GM23248 (cell line): ENCODE measurements around the gene EPN3. TPM values are rescaled to one million over a fixed set of nuclear protein-coding genes. Genes with fewer than 3 reads are reported as not detected.

Source experiments
- DNase-seq: peaks from one replicate; pipeline ENCODE4 v3.0.0-alpha.2; 2015
- H2AFZ ChIP-seq: fragments of 200-600 bp; sonication (generic); 2 replicates; pipeline ENCODE4 v1.6.1; 2016; ENCODE audit warnings: antibody characterized with exemption
- H3F3A ChIP-seq: fragments of 200-600 bp; sonication (generic); 2 replicates; pipeline ENCODE4 v1.6.1; 2016; ENCODE audit warnings: mild to moderate bottlenecking, antibody characterized with exemption, mixed run types; ENCODE audit not compliant: insufficient read depth
- H3K27ac ChIP-seq: fragments of 200-600 bp; sonication (generic); 2 replicates; pipeline ENCODE4 v1.5.1; 2016; ENCODE audit warnings: mild to moderate bottlenecking
- H3K27me3 ChIP-seq: fragments of 200-600 bp; sonication (generic); replicated peaks from 2 replicates; pipeline ENCODE4 v1.6.1; 2016; ENCODE audit warnings: mild to moderate bottlenecking; ENCODE audit not compliant: insufficient read depth
- H3K36me3 ChIP-seq: fragments of 200-600 bp; sonication (generic); 2 replicates; pipeline ENCODE4 v1.6.1; 2016; ENCODE audit warnings: low read depth, mild to moderate bottlenecking
- H3K4me1 ChIP-seq: fragments of 200-600 bp; sonication (generic); 2 replicates; pipeline ENCODE4 v1.6.1; 2016; ENCODE audit warnings: mild to moderate bottlenecking; ENCODE audit not compliant: insufficient read depth
- H3K4me2 ChIP-seq: fragments of 200-600 bp; sonication (generic); one replicate; pipeline ENCODE4 v1.6.1; 2016; ENCODE audit warnings: mild to moderate bottlenecking; ENCODE audit not compliant: unreplicated experiment
- H3K4me3 ChIP-seq: fragments of 200-600 bp; sonication (generic); 2 replicates; pipeline ENCODE4 v1.5.1; 2016; ENCODE audit warnings: mild to moderate bottlenecking
- H3K79me2 ChIP-seq: fragments of 200-600 bp; sonication (generic); 2 replicates; pipeline ENCODE4 v1.6.1; 2016; ENCODE audit warnings: mild to moderate bottlenecking; ENCODE audit not compliant: insufficient read depth
- H3K9ac ChIP-seq: fragments of 200-600 bp; sonication (generic); 2 replicates; pipeline ENCODE4 v1.6.1; 2016; ENCODE audit warnings: mild to moderate bottlenecking
- H3K9me2 ChIP-seq: fragments of 200-600 bp; sonication (generic); 2 replicates; pipeline ENCODE4 v1.6.1; 2016; ENCODE audit warnings: mixed run types, mild to moderate bottlenecking, moderate library complexity; ENCODE audit not compliant: insufficient read depth
- H3K9me3 ChIP-seq: fragments of 200-600 bp; sonication (generic); one replicate; pipeline ENCODE4 v1.6.1; 2017; ENCODE audit warnings: low read depth
- H4K20me1 ChIP-seq: fragments of 200-600 bp; sonication (generic); 2 replicates; pipeline ENCODE4 v1.6.0; 2016; ENCODE audit not compliant: insufficient read depth
- EZH2 ChIP-seq: fragments of 200-600 bp; sonication (generic); IDR thresholded peaks from 2 replicates; pipeline ENCODE4 v1.6.1; 2018; ENCODE audit warnings: antibody characterized with exemption, mild to moderate bottlenecking; ENCODE audit not compliant: insufficient read depth, poor library complexity, severe bottlenecking
- EZH2phosphoT487 ChIP-seq: fragments of 200-600 bp; sonication (generic); IDR thresholded peaks from 2 replicates; pipeline ENCODE4 v1.6.1; 2018; ENCODE audit warnings: antibody characterized with exemption, moderate library complexity, mild to moderate bottlenecking, low read depth; ENCODE audit not compliant: insufficient read depth
- WGBS, 2 experiments: methylation state at CpG; one replicate each; pipeline ENCODE4 v1.1.6; 2015 to 2017; ENCODE audit warnings: low lambda C conversion rate in 2 of 2, low coverage in 1 of 2; ENCODE audit errors: missing lambda C conversion rate in 2 of 2; 5-methylcytosine and 5-hydroxymethylcytosine counted together
- in situ Hi-C: fragments of 300-500 bp; cut with MboI; formaldehyde crosslinking; loops from 2 replicates; pipeline ENCODE4 v1.15.0; 2020
- polyA plus RNA-seq: library from polyadenylated mRNA; unstranded; fragments of >200 nt; fragmentation: Nextera tagmentation; extraction: Ambion mirVana; gene quantifications from 2 replicates; pipeline ENCODE4 v1.2.1, GENCODE V29; 2016
- total RNA-seq: library from RNA; depleted of rRNA; stranded (reverse); fragments of >200 nt; shearing (Covaris generic); gene quantifications from 2 replicates; pipeline ENCODE4 v1.2.3, GENCODE V29; 2014

The EPN3 gene
- total and polyA plus RNA-seq, 2 experiments from 2014 or later, result not detected

GRCh38 chr17:50570032-50570431 lies 37.5 kb downstream of the EPN3 start:
- no peak overlapping the region for H3K4me2 ChIP-seq
- H2AFZ ChIP-seq, result no peak overlapping the region
- H3K4me3 ChIP-seq, result no peak overlapping the region
- H4K20me1 ChIP-seq, result no peaks in the 10 kb centered on the region
- in situ Hi-C loops, result no loop called here
- no peak overlapping the region for H3K9ac ChIP-seq
- 0 out of 2 replicates have a peak, but pooled peaks cover 4% of the 10 kb centered on the region for H3K4me1 ChIP-seq
- no peak for DNase-seq
- TF ChIP-seq EZH2 (no peak), EZH2phosphoT487 (no peak)
- no peaks in the 10 kb centered on the region for H3K79me2 ChIP-seq
- H3K36me3 ChIP-seq, result no peaks in the 10 kb centered on the region
- no peaks in the 10 kb centered on the region for H3K9me2 ChIP-seq
- H3K27me3 ChIP-seq, result no peaks in the 10 kb centered on the region
- no peaks in the 10 kb centered on the region for H3K9me3 ChIP-seq
- no peak overlapping the region for H3K27ac ChIP-seq
- 93% methylated on average over 8 of the region's 8 CpGs for WGBS, 2 experiments
- no peaks in the 10 kb centered on the region; the same call in 1 of the 2 replicates for H3F3A ChIP-seq

GRCh38 chr17:50570528-50570927 lies 38.0 kb downstream of the EPN3 start:
- no peaks in the 10 kb centered on the region for H3K27me3 ChIP-seq
- no peak for TF ChIP-seq EZH2phosphoT487
- TF ChIP-seq EZH2, result no peak

GRCh38 chr17:50571681-50572080 lies 39.1 kb downstream of the EPN3 start:
- H3K27ac ChIP-seq, result no peak overlapping the region
- no peaks in the 10 kb centered on the region for H3K79me2 ChIP-seq
- no peak for TF ChIP-seq EZH2
- TF ChIP-seq EZH2phosphoT487, result no peak
- WGBS, 2 experiments, result 80 to 83% methylated on average over 18 to 19 of the region's 19 CpGs
- H3K36me3 ChIP-seq, result no peaks in the 10 kb centered on the region
- no peak overlapping the region for H2AFZ ChIP-seq
- H3K4me2 ChIP-seq, result no peak overlapping the region
- H3K4me3 ChIP-seq, result no peak overlapping the region
- no peaks in the 10 kb centered on the region for H3K27me3 ChIP-seq
- H3F3A ChIP-seq, result no peaks in the 10 kb centered on the region
- H3K9ac ChIP-seq, result no peak overlapping the region
- DNase-seq, result no peak
- H3K4me1 ChIP-seq, result no peaks in the 10 kb centered on the region
- H3K9me2 ChIP-seq, result no peaks in the 10 kb centered on the region
- H3K9me3 ChIP-seq, result no peaks in the 10 kb centered on the region
- no peaks in the 10 kb centered on the region for H4K20me1 ChIP-seq
- in situ Hi-C loops, result no loop called here

More at GRCh38 chr17:50570528-50570927, 38.0 kb downstream of the EPN3 start:
- no peaks in the 10 kb centered on the region for H3K9me3 ChIP-seq
- no peaks in the 10 kb centered on the region for H3K79me2 ChIP-seq
- no peaks in the 10 kb centered on the region for H3K9me2 ChIP-seq
- 0 out of 2 replicates have a peak, but pooled peaks cover 1% of the 10 kb centered on the region for H3K4me1 ChIP-seq
- 82 to 91% methylated on average over 7 of the region's 7 CpGs for WGBS, 2 experiments
- H3K4me2 ChIP-seq, result no peak overlapping the region
- no peaks in the 10 kb centered on the region; the same call in 1 of the 2 replicates for H3F3A ChIP-seq
- no peak overlapping the region for H3K9ac ChIP-seq
- no peak overlapping the region for H3K27ac ChIP-seq
- DNase-seq, result no peak
- in situ Hi-C loops, result no loop called here
- no peaks in the 10 kb centered on the region for H3K36me3 ChIP-seq
- H4K20me1 ChIP-seq, result no peaks in the 10 kb centered on the region
- no peak overlapping the region for H2AFZ ChIP-seq
- H3K4me3 ChIP-seq, result no peak overlapping the region

GRCh38 chr17:50572541-50572940 lies 40.0 kb downstream of the EPN3 start:
- 95% methylated on average over 20 of the region's 20 CpGs for WGBS, 2 experiments
- H3K9me3 ChIP-seq, result no peaks in the 10 kb centered on the region
- H3K79me2 ChIP-seq, result no peaks in the 10 kb centered on the region
- DNase-seq, result no peak
- no peaks in the 10 kb centered on the region for H3K27me3 ChIP-seq
- no peak overlapping the region for H3K4me3 ChIP-seq
- H3K4me1 ChIP-seq, result no peaks in the 10 kb centered on the region
- no peak overlapping the region for H3K4me2 ChIP-seq
- H2AFZ ChIP-seq, result no peak overlapping the region
- H3K9ac ChIP-seq, result no peak overlapping the region
- in situ Hi-C loops, result no loop called here
- TF ChIP-seq EZH2, result no peak
- no peak for TF ChIP-seq EZH2phosphoT487
- H3F3A ChIP-seq, result no peaks in the 10 kb centered on the region
- no peaks in the 10 kb centered on the region for H3K36me3 ChIP-seq
- H4K20me1 ChIP-seq, result no peaks in the 10 kb centered on the region
- no peak overlapping the region for H3K27ac ChIP-seq
- H3K9me2 ChIP-seq, result no peaks in the 10 kb centered on the region
